Measurements from ENCODE around the gene MEG3.

Gene MEG3

DNA sequence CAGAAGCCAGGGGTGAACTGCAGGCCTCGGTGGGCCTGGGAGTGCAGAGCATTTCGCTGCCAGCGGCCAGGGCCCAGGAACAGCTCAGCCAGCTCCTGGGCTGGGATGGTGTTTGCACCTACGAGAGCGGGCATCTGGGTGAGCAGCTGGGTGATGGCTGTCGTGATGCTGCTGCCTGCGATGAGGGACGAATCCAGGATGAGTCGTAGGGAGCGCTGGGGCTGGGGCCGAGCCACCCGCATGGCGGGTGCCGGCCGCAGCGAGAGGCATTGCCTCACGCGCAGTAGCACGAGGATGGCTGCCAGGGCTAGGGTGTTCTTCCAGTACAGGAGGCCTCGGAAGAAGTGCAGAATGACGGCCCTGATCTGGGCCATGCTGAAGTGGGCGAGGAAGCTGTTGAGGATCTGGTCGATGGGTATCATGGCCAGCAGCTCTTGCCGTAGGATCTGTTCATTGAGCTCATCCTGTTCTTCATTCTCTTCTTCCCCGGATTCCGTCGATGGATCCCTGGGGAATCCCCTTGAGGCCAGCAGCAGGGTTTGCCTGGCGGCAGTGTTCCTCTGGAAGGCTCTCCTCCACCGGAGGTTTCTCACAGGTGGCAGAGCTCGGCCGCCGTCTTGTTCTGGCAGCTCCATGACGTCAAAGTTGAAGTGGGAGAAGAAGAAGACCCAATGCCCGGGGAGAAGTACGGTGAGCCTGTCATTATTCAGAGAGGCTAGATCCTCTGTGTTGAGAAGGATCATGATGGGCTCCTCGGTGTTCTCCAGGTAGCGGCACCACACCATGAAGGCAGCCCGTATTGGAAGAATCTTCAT, 55.5 kb downstream of the MEG3 start:
- DNase-seq (ENCODE audit: low spot score): no peak

DNA sequence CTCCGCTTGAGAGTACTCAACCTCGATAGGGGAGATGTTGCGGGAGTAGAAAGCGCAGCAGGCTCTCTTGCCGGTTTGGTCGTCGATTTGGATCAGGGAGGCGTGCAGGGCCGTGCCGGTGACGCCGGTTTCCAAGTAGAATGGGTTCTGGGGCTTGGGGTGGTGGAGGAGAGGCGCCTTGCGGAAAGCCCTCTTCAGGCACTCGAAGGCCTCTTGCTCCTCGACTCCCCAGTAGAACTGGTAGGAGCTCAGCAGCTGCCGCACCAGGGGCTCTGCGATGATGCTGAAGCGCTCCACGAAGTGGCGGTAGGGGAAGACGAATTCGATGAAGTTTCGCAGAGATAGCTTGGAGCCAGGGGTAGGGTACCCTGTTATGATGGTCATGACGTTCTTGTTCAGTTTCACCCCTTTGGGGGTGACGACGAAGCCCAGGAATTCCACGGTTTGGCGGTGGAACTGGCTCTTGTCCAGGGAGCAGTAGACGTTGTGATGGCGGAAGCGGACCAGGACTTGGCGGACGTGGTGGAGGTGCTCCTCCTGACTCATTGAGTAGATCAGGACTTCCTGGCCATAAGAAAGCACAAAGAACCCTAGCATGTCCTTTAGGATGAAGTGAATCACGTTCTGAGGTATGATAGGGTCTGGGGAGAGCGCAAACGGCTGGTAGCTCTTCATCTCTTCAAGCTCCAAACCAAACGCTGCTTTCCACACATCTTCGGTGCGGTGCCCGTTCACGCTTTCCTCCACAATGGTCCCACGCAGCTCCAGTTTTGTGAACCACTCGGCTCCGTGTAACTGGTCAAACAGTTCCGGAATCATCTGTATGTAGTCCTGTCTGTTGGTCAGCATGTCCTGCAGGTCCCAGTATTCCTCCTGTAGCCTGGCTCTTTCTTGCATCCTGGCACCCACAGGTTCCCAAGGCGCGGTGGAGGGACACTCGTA, 56.4 kb downstream of the MEG3 start:
- DNase-seq (ENCODE audit: low spot score): no peak

GRCh38 chr14:100882991-100883788, 57.3 kb downstream of the MEG3 start:
- no peak for DNase-seq (ENCODE audit: low spot score)

DNA sequence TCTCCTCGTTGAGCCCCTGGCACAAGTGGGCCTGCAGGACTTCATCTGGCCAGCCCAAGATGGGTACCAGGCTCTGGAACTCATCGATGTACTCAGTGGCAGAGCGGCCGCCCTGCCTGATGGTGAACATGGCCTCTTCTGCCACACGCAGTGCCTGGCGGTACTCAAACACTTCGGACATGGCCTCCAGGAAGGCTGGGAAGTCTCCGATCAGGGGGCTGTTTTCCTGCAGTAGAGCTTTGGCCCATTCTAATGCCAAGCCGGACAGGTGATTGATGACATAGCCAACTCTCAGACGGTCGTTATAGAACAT, 57.8 kb downstream of the MEG3 start:
- no peak for DNase-seq (ENCODE audit: low spot score)

DNA sequence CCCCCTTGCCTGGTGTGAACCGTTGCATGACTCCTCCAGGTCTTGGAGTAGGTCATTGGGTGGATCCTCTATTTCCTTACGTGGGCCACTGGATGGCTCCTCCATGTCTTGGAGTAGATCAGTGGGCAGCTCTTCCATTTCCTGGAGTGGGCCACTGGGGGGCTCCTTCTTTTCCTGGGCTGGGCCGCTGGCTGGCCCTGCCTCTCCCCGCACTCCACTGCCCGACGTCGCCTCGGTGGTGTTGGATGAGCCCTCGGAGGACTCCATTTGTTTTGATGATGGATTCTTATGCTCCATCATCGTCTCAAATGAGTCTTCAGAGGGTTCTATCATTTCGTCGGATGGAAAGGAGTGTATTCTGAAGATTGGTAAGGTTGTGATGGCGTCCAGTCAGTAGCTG, 58.5 kb downstream of the MEG3 start:
- no peak for DNase-seq (ENCODE audit: low spot score)

DNA sequence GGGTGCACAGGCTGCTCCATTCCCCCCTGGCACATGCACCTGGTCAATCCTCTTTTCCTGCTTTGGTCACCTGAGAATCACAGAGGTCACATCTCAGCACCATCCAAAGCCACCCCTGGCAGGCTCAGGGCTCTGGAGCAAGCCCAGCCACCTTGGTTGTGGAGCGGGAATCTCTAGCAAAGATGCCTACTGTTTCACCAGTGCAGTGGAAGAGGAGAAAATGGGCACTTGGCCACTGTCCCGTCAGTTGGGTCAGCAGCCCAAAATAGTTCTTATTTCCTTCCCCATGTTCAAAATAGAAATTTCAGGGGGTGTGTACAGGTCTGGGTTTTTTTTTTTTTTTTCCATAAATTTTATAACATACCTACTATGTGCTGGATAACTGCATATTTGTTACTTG, 59.3 kb downstream of the MEG3 start:
- no peak for DNase-seq (ENCODE audit: low spot score)

DNA sequence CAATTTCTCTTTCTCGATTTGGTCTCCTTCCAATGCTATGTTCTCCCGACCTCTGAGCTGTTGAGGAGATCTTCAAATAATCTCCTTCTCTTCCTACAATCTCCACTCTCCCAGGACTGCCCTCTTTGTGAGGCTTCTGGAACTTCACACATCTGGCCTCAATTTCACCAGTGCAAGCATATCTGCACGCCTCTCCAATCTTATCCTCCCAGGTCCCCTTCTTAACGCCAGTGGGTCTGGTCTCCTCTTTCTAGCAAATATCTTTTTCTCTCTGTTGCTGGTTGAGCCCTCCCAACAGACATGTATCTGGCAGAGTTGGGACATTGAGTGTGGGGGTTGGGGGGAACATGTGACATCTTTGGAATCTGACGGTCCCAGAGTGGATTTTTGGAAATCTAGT, 59.7 kb downstream of the MEG3 start:
- no peak for DNase-seq (ENCODE audit: low spot score)

GRCh38 chr14:100887728-100888335, 61.9 kb downstream of the MEG3 start:
- no peak for DNase-seq (ENCODE audit: low spot score)

- no peak for DNase-seq (ENCODE audit: low spot score)
Observed at GRCh38 chr14:100888789-100889315, 62.9 kb downstream of the MEG3 start.

DNA sequence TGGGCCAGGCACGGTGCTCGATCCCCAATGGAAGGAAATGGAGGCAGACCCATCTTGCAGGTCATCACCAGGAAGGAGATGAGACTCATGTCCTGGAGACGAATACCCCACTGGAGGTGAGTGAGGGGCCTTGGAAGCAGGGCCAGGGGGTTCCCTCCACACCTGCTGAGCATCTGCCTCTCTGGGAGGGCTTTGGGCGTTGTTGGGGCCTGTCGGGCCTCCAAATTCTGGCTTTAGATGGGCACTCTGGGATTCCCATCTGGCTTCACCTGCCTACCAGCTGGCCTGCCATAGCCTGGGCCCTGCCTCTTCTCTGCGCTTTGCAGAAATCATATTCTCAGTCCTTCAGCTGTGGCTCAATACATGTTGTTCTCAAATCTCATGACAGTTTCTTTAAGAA, 63.7 kb downstream of the MEG3 start:
- no peak for DNase-seq (ENCODE audit: low spot score)

DNA sequence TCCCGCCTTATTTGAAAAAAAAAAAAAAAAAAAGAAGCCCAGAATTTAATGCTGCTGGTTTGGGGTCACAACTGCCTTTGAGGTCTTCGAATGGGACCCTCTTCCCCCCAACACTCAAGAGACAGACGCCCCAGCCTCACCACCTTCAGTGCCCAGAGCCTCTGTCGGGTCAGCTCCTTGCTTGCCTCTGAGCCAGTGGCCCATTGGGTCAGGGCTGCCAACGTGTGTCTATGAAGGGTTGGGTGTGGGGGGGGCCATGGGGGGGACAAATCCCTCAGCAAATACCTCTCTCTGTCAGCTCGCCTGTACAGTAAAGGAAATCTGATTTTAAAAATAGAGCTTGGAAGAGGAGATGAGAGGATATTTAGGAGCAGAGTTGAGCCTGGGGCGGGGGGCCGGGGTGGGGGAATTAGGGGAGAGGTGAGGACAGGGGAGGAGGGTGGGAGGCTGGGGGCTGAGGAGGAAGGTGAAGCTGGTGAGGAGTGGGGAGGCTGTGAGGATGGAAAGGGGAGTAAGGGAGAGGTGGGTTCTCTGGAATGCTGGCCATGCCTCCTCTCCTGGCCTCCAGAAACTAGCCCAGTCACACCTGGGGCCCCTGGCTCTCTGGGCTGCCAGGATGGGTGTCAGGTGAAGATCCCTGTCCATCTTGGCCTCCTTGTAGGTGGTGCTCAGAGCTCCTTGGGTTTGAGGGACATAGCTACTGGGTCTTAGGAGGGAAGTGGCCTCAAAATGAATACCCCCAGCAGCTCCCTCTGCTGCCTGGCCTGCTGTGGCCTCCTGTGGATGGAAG, 64.3 kb downstream of the MEG3 start:
- no peak for DNase-seq (ENCODE audit: low spot score)

DNA sequence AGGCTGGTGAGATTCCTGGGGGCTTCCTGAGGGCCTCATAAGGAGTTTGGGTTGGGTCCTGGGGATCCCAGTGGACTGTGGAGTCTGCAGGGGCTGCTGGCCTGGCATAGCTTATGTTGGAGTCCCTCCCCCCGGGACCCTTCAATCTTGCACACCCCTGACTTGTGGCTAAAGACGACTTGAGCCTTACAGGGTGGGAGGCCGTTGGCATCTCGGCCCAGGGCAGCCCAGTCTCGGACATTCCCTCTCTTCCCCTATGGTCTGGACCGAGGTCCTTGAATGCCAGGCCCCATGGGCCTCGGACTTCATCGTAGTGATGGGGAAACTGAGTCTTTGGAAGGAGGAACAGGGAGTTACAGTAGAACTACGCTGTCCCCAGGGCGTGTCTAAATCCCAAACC, 65.1 kb downstream of the MEG3 start:
- DNase-seq (ENCODE audit: low spot score): no peak

DNA sequence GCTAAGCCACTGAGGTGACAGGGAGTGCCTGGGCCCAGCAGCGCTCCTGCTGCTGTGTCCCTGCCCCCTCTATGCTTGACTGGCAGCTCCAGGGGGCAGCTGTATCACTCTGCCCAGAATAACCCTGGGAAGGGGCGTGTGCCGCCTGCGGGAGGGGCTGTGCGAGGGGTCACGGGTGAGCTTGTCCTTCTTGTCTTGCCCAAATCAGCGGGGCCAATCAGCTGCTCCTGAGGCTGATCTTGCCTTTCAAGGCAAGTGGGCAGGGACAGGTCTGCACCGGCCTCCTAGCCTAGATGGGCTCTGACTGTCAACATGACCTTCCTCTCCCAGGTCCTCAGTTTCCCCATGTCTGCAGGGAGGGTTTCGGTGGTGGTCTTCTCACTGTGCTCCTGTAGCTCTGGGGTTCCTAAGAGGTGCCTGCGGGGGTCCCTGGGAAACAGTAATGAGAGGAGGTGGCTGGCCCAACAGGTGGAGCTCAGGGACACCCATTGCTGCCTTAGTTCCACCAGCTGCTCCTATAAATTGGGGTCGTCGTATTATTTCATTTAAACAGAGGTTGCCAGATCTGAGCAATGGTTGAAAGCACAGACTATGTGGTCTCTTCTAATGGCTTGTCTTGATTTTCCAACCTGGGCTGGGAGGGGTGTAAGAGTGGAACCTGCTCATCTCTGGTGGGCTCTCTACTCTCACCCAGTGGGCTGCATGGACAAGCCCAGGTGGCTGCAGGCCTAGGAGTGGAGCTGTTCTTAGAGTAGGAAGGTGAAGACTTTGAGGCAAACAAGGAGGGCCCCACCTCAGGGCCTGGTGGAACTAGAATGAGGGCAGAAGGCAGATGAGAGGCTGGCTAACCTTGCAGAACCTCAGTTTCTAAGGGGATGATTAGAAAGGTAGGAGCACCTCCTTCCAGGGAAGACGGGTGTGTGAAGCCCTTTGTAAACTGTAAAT, 65.9 kb downstream of the MEG3 start:
- no peak for DNase-seq (ENCODE audit: low spot score)

GRCh38 chr14:100892496-100893227, 66.7 kb downstream of the MEG3 start:
- DNase-seq (ENCODE audit: low spot score): no peak

DNA sequence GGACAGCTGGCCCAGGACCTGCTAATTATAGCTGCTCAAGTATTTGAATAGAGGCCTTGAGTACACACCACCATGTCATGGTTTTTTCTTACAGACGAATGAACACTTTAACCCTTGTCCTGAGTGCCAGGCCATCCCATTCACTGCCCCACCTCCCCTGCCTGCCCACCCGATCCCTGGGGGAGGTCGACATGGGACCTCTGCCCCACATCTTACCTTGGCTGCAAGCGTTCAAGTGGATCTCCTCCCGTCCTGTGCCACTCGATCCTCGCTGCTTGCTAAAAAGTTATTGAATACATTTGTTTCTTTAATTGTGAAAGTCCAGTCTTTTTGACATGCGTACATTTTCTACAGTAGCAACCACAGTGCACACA, 67.3 kb downstream of the MEG3 start:
- no peak for DNase-seq (ENCODE audit: low spot score)

DNA sequence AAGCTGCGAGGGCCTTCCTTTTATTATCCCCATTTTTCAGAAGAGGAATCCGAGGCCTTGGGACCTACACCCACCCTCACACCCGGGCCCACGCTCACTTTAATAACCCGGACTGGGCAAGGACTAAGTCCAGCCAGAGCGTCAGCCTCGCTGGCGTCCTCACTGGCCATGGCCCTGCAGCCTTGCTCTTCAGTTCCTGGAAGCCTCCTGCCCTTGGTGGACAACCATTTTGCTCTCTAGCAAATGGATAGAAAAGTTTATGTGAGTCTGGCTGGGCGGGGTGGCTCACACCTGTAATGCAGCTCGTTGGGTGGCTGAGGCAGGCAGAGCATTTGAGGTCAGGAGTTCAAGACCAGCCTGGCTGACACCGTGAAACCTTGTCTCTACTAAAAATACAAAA, 67.8 kb downstream of the MEG3 start:
- no peak for DNase-seq (ENCODE audit: low spot score)

GRCh38 chr14:100894416-100894815, 68.5 kb downstream of the MEG3 start:
- DNase-seq (ENCODE audit: low spot score): no peak

GRCh38 chr14:100895411-100895810, 69.5 kb downstream of the MEG3 start:
- DNase-seq (ENCODE audit: low spot score): no peak

DNA sequence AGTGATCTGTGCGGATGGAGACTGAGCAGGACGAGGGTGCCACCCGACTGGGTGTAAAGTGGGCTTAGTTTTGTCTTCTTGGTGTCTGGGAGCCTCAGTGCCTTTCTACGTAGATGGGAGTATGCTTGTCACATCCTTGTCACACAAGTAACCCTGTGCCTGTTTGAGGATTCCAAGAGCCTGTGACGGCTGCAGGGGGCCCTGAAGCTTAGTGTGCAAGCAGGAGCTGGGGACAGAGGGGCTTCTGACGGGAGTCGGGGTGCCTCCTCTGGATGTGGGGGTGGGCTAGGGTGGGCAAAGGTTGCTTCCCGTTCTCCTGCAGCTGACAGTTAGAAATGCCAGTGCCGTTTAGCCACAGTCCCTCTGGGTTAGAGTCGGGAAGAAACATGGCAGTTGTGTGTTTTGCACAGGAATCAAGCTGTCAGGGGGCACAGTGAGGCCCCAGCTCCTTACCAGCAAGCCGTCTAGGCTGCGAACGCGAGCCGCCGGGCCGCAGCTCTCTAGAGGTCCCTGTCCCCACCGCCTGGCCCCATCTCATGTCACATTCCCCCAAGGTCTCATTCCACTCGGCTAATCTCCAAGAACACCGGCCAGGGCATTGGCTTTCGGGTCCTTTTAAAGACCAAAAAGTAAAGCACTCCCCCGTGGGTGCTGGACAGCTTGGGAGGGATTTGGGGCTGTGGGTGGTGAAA, 70.6 kb downstream of the MEG3 start:
- no peak for DNase-seq (ENCODE audit: low spot score)
